HepG2 (cell line): ENCODE results near the gene DDRGK1. TPM values are rescaled to one million over a fixed set of nuclear protein-coding genes. Genes with fewer than 3 reads are reported as not detected.

Experiments used
- ARID2 ChIP-seq: sonication (generic); formaldehyde crosslinking; IDR thresholded peaks from 2 replicates; pipeline ENCODE4 v1.8.1; 2022; ENCODE audit warnings: mild to moderate bottlenecking, missing genetic modification reagents, borderline replicate concordance
- ARNT ChIP-seq: fragments of 450-650 bp; IDR thresholded peaks from 2 replicates; pipeline ENCODE4 v1.6.1; 2017
- ATF7 ChIP-seq, 2 experiments: fragments of 450-650 bp in 1 of 2; sonication (generic) in 1 of 2; formaldehyde crosslinking in 1 of 2; IDR thresholded peaks; 2 replicates each; pipeline versions ENCODE4 v1.4.0 to v1.6.1; 2016 to 2020; ENCODE audit warnings: antibody characterized with exemption in 1 of 2, mild to moderate bottlenecking in 1 of 2, missing genetic modification reagents in 1 of 2
- CEBPG ChIP-seq: IDR thresholded peaks from 2 replicates; pipeline ENCODE4 v1.6.1; 2016
- EED ChIP-seq: sonication (generic); formaldehyde crosslinking; IDR thresholded peaks from 2 replicates; pipeline ENCODE4 v1.5.0; 2020; ENCODE audit warnings: mild to moderate bottlenecking, missing genetic modification reagents
- ESRRA ChIP-seq: sonication (generic); formaldehyde crosslinking; IDR thresholded peaks from 2 replicates; pipeline ENCODE4 v1.5.1; 2020; ENCODE audit warnings: mild to moderate bottlenecking, low read depth, missing genetic modification reagents
- HOXD1 ChIP-seq: sonication (generic); formaldehyde crosslinking; IDR thresholded peaks from 2 replicates; pipeline ENCODE4 v1.5.0; 2020; ENCODE audit warnings: missing genetic modification reagents
- KLF12 ChIP-seq: sonication (generic); formaldehyde crosslinking; IDR thresholded peaks from 2 replicates; pipeline ENCODE4 v1.4.0; 2020; ENCODE audit warnings: missing genetic modification reagents, borderline replicate concordance
- NFE2L1 ChIP-seq: sonication (generic); formaldehyde crosslinking; IDR thresholded peaks from 2 replicates; pipeline ENCODE4 v1.4.0; 2020; ENCODE audit warnings: missing genetic modification reagents, mild to moderate bottlenecking, borderline replicate concordance
- NFKB2 ChIP-seq: sonication (generic); formaldehyde crosslinking; IDR thresholded peaks from 2 replicates; pipeline ENCODE4 v1.4.0; 2020; ENCODE audit warnings: missing genetic modification reagents, borderline replicate concordance
- PRDM10 ChIP-seq: sonication (generic); formaldehyde crosslinking; IDR thresholded peaks from 2 replicates; pipeline ENCODE4 v1.4.0; 2020; ENCODE audit warnings: low read depth, missing genetic modification reagents
- REL ChIP-seq: sonication (generic); formaldehyde crosslinking; conservative IDR thresholded peaks from 2 replicates; pipeline ENCODE4 v1.8.0; 2022; ENCODE audit warnings: mild to moderate bottlenecking, missing genetic modification reagents, moderate library complexity
- RXRA ChIP-seq: sonication (generic); formaldehyde crosslinking; IDR thresholded peaks from 2 replicates; pipeline ENCODE4 v1.5.1; 2020; ENCODE audit warnings: missing genetic modification reagents
- XRCC5 ChIP-seq: fragments of 200-400 bp; formaldehyde crosslinking; optimal IDR thresholded peaks from 2 replicates; pipeline ENCODE3; 2017; ENCODE audit warnings: mild to moderate bottlenecking, low read length
- ZFP90 ChIP-seq: sonication (generic); formaldehyde crosslinking; IDR thresholded peaks from 2 replicates; pipeline ENCODE4 v1.8.0; 2022; ENCODE audit warnings: missing genetic modification reagents, mild to moderate bottlenecking, inconsistent platforms, borderline replicate concordance
- ZNF138 ChIP-seq: sonication (generic); formaldehyde crosslinking; IDR thresholded peaks from 2 replicates; pipeline ENCODE4 v1.5.0; 2020; ENCODE audit warnings: mild to moderate bottlenecking, low read depth, missing genetic modification reagents
- ZNF33A ChIP-seq: sonication (generic); formaldehyde crosslinking; IDR thresholded peaks from 2 replicates; pipeline ENCODE4 v1.5.1; 2020; ENCODE audit warnings: missing genetic modification reagents, mild to moderate bottlenecking, moderate library complexity, borderline replicate concordance
- ZNF414 ChIP-seq: sonication (generic); formaldehyde crosslinking; IDR thresholded peaks from 2 replicates; pipeline ENCODE4 v1.5.0; 2020; ENCODE audit warnings: missing genetic modification reagents
- ZNF460 ChIP-seq: sonication (generic); formaldehyde crosslinking; IDR thresholded peaks from 2 replicates; pipeline ENCODE4 v1.5.1; 2020; ENCODE audit warnings: missing genetic modification reagents, mild to moderate bottlenecking, borderline replicate concordance
- ZNF562 ChIP-seq: sonication (generic); formaldehyde crosslinking; IDR thresholded peaks from 2 replicates; pipeline ENCODE4 v1.8.0; 2022; ENCODE audit warnings: missing genetic modification reagents, borderline replicate concordance
- ZNF576 ChIP-seq: sonication (generic); formaldehyde crosslinking; IDR thresholded peaks from 2 replicates; pipeline ENCODE4 v1.4.0; 2020; ENCODE audit warnings: mild to moderate bottlenecking, missing genetic modification reagents
- ZNF607 ChIP-seq: sonication (generic); formaldehyde crosslinking; IDR thresholded peaks from 2 replicates; pipeline ENCODE4 v1.5.1; 2020; ENCODE audit warnings: missing genetic modification reagents, mild to moderate bottlenecking, borderline replicate concordance
- polyA plus RNA-seq, 8 experiments: library from polyadenylated mRNA; depleted of rRNA in 3 of 8; stranded (reverse) in 7 of 8; unstranded in 1 of 8; fragments of >200 nt; fragmentation: Illumina TruSeq in 4 of 8; extraction: Trizol in 4 of 8; gene quantifications; 2 replicates each; pipeline versions ENCODE4 v1.2.1 to v1.2.3, GENCODE V29; 2011 to 2016; ENCODE audit warnings: low read depth in 4 of 8, missing spikeins in 1 of 8, mixed read lengths in 1 of 8; ENCODE audit not compliant: insufficient read depth in 1 of 8
- total RNA-seq, 5 experiments: library from RNA; depleted of rRNA; stranded (reverse); fragments of >200 nt; fragmentation: Illumina TruSeq; extraction: Trizol; gene quantifications; 2 replicates each; pipeline ENCODE4 v1.2.3, GENCODE V29; 2016; ENCODE audit warnings: low read depth in 1 of 5

The DDRGK1 gene
- total and polyA plus RNA-seq, 2 of the 13 experiments (the other 11 are each of a cell fraction or from before 2014, with no cell fraction given) = 96.7 to 149 TPM

GRCh38 chr20:3221398-3222226 lies 17.1 kb upstream of the DDRGK1 start (continued):
- TF ChIP-seq NFKB2 (CRISPR knock-in tag) (peak; percentile 63; the same call in 1 of the 2 replicates), ZNF576 (no peak), EED (peak; percentile 49; the same call in 1 of the 2 replicates), XRCC5 (no peak), PRDM10 (CRISPR knock-in tag) (no peak), ARNT (no peak), ZNF562 (CRISPR knock-in tag) (no peak), ZNF138 (CRISPR knock-in tag) (no peak), ZNF460 (no peak), HOXD1 (CRISPR knock-in tag) (no peak), ZNF607 (no peak), NFE2L1 (CRISPR knock-in tag) (no peak), ZNF33A (CRISPR knock-in tag) (no peak), ZNF414 (no peak), ESRRA (CRISPR knock-in tag) (no peak), ARID2 (no peak), REL (CRISPR knock-in tag) (no peak), ATF7 (IDR thresholded peaks at IDR 0.05) (no peak), ATF7 (CRISPR knock-in tag; IDR thresholded peaks at IDR 0.05) (0 out of 2 replicates have a peak, but pooled peaks have one; percentile 46), CEBPG (CRISPR knock-in tag) (no peak), ZFP90 (CRISPR knock-in tag) (0 out of 2 replicates have a peak, but pooled peaks have one; percentile 10), KLF12 (CRISPR knock-in tag) (0 out of 2 replicates have a peak, but pooled peaks have one; percentile 40), RXRA (no peak)
